ENCODE results near the gene NOTCH1. TPM values are rescaled to one million over a fixed set of nuclear protein-coding genes. Genes with fewer than 3 reads are reported as not detected.

The NOTCH1 gene
- total and polyA plus RNA-seq, 8 donors: 9.3 to 39.8 (median 22.5) TPM

DNA sequence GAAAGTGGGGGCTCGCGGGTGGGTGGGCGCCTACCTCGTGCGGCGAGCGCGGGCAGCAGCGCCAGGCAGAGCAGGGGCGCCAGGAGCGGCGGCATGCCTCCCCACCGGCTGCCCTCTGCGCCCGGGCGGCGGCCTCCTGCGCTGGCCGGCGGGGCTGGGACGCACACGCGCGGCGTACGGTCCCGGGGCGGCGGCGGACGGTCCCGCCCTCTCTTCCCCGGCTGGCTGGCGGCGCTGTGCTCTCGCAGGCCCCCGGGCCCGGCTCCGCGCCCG lies 220 bp downstream of the NOTCH1 start:
- FAIRE-seq (no peak), ATAC-seq (no peak), DNase-seq (no peak)
- Histone ChIP-seq H3K4me3 (peak overlapping the region; percentile 69 to 98 (median 88)), H3K36me3 (no peaks in the 10 kb centered on the region), H3K27ac (peak overlapping the region; percentile 76 to 90 (median 84)), H3K27me3 (no peaks in the 10 kb centered on the region), H3K4me1 (peaks cover 31 to 46% (median 31%) of the 10 kb centered on the region in 3 donors), H3K9me3 (no peaks in the 10 kb centered on the region)
- TF ChIP-seq, protein P1, sequence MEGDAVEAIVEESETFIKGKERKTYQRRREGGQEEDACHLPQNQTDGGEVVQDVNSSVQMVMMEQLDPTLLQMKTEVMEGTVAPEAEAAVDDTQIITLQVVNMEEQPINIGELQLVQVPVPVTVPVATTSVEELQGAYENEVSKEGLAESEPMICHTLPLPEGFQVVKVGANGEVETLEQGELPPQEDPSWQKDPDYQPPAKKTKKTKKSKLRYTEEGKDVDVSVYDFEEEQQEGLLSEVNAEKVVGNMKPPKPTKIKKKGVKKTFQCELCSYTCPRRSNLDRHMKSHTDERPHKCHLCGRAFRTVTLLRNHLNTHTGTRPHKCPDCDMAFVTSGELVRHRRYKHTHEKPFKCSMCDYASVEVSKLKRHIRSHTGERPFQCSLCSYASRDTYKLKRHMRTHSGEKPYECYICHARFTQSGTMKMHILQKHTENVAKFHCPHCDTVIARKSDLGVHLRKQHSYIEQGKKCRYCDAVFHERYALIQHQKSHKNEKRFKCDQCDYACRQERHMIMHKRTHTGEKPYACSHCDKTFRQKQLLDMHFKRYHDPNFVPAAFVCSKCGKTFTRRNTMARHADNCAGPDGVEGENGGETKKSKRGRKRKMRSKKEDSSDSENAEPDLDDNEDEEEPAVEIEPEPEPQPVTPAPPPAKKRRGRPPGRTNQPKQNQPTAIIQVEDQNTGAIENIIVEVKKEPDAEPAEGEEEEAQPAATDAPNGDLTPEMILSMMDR (IDR thresholded peaks at IDR 0.05): no peak
- intact Hi-C loops (cut with DNase I): no loop called here
- WGBS, 2 donors: 0% methylated on average over 20 to 41 of the region's 41 CpGs

DNA sequence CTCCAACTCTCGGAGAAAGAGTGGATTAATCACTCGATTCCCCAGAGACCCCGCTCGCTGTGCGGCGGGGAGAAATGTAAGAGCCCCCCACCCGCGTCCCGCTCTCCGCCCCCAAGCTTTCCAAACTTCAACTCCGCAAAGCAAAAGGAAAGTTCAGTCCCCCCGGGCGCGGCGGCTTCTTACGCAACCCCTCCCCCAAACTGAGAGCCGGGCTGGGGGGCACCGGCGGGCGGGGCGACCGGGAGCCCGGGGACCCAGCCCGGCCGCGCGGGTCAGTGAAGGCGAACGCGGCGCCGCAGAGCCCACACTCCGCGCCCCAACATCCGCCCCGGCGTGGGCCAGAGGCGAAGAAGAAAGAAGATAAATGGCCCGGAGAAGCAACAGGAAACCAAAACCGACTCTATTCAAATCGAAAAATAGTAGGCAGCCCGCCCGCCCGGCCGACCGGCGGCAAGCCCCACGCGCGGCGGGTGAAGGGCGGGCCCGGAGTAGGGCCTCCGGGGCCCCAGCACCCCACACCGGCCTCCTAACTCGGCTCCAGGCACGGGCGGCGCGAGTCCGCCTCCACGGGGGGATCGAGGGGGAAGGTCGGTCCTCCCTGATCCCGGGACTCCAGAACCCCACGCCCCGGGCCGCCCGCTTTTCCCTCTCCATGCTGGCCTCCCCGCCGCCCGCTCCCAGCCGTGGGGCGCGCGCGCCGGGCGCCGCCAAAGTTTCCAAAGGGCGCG lies 720 bp downstream of the NOTCH1 start:
- Histone ChIP-seq H3K4me1 (peaks cover 31 to 43% (median 32%) of the 10 kb centered on the region in 3 donors), H3K9me3 (no peaks in the 10 kb centered on the region), H3K36me3 (no peaks in the 10 kb centered on the region), H3K4me3 (peak overlapping the region; percentile 69 to 98 (median 88)), H3K27me3 (no peaks in the 10 kb centered on the region), H3K27ac (peak overlapping the region; percentile 76 to 90 (median 84))
- no peak for ATAC-seq
- intact Hi-C loops (cut with DNase I): no loop called here
- 0 to 1% methylated on average over 61 to 82 of the region's 82 CpGs for WGBS, 2 donors
- TF ChIP-seq, protein P1 (IDR thresholded peaks at IDR 0.05): no peak
- no peak for FAIRE-seq
- DNase-seq: peak in 3 of 6 donors; percentile 58 to 80 (median 60)

DNA sequence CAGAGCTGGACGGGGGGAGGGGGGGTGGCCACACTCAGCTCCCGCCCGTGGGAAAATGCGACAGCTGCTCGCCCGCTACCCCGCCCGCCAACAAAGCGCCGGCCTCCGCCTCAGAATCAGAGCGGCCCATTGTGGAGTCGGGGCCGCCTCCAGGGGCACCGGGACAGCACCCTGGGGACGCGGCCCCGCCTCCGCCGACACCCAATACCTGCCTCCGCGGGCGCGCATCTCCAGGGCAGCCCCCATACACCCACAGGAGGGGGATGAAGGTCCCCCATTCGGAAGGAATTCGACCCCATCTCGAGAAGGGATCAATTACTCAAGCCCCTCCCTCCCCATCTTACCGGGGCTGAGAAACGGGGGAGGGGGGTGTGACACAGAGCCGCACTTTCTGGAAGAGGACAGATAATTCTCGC lies 1.3 kb downstream of the NOTCH1 start:
- DNase-seq: peak; percentile 91 to 96 (median 92)
- Histone ChIP-seq H3K4me1 (peaks cover 29 to 37% (median 29%) of the 10 kb centered on the region in 3 donors), H3K27me3 (no peaks in the 10 kb centered on the region), H3K9me3 (no peaks in the 10 kb centered on the region), H3K36me3 (no peaks in the 10 kb centered on the region), H3K4me3 (peak overlapping the region; percentile 69 to 98 (median 88)), H3K27ac (peak overlapping the region; percentile 76 to 90 (median 84))
- peak; percentile 49 to 63 (median 56) for ATAC-seq
- intact Hi-C loops (cut with DNase I): no loop called here
- 0 to 1% methylated on average over 24 to 31 of the region's 31 CpGs for WGBS, 2 donors
- TF ChIP-seq, protein P1 (IDR thresholded peaks at IDR 0.05): no peak
- no peak for FAIRE-seq

DNA sequence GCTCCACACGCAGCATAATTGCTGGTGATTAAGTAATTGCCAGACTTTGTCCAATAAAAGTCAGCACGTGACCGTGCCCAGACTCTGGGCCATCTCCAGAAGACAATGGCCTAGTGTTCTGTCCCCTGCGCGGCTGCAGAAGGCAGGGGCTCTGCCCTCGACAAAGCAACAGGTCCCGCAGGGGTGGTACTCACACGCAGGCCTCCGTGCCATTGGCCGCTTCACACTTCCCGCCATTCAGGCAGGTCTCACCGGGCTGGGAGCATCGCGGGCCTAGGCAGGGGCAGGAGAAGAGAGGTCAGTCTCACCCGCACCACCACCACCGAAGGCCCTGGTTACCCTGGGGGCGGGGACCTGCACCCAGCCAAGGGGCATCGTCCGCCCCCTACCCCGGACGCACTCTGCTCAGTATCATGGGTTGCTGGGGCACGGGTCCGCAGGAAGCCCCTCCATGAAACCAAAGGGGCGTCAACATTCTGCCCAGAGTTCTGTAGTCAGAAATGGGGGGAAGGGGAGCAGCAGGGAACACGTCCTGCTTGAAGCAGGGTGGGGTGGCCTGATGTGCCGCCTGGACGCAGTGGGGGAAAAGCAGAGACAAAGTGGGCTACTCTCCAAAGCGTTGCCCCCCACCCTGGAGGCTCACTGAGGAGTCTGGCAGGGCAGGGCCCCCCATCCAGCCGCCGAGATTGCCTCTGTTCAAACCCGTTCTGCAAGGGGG lies 1.9 kb downstream of the NOTCH1 start:
- FAIRE-seq: no peak

More for the DNA sequence above, 1.9 kb downstream of the NOTCH1 start:
- H3K4me1 ChIP-seq: peaks cover 29 to 39% (median 34%) of the 10 kb centered on the region in 3 donors
- H3K27ac ChIP-seq: peak overlapping the region; percentile 76 to 90 (median 84)
- H3K4me3 ChIP-seq: peak overlapping the region; percentile 69 to 98 (median 88)
- intact Hi-C loops (cut with DNase I): no loop called here
- no peaks in the 10 kb centered on the region for H3K27me3 ChIP-seq
- 10 to 14% methylated on average over 31 of the region's 31 CpGs for WGBS, 2 donors
- DNase-seq: peak in 4 of 6 donors; percentile 68 to 73 (median 70)
- H3K9me3 ChIP-seq: no peaks in the 10 kb centered on the region
- H3K36me3 ChIP-seq: no peaks in the 10 kb centered on the region
- TF ChIP-seq, protein P1 (IDR thresholded peaks at IDR 0.05): no peak
- peak; percentile 0 to 15 (median 6) for ATAC-seq
